CD4-positive, alpha-beta T cell treated with Interleukin-2 at 100 ng/mL for 4 hours (primary cell): ENCODE results near the gene PSMF1.

ENCODE experiments used
- DNase-seq: peaks from one replicate; pipeline ENCODE4 v3.0.0-alpha.2; 2020; ENCODE audit warnings: low spot score

The PSMF1 gene

GRCh38 chr20:1190847-1191246, 72.4 kb downstream of the PSMF1 start:
- DNase-seq, result no peak

- no peak for DNase-seq
These were observed 72.9 kb downstream of the PSMF1 start for GRCh38 chr20:1191299-1191698.

GRCh38 chr20:1195226-1195625, 76.8 kb downstream of the PSMF1 start:
- DNase-seq, result no peak

DNA sequence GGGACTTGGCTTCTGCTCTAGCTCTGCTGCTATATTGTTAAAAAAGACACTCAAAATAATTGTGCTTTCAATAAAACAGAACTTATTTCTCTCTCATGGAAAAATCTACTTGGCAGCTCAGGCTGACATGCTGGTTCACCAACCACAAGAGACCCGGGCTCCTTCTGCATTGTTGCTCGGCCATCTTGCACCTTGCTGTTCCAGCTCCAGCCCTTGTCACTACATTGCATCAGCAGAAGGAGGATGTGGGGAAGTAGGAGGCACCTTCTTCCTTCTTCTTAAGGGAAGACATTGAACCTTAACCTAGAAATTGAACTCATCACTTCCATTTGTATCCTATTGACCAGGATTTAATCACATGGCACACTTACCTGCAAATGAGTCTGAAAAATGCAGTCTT, 78.2 kb downstream of the PSMF1 start:
- no peak for DNase-seq

DNA sequence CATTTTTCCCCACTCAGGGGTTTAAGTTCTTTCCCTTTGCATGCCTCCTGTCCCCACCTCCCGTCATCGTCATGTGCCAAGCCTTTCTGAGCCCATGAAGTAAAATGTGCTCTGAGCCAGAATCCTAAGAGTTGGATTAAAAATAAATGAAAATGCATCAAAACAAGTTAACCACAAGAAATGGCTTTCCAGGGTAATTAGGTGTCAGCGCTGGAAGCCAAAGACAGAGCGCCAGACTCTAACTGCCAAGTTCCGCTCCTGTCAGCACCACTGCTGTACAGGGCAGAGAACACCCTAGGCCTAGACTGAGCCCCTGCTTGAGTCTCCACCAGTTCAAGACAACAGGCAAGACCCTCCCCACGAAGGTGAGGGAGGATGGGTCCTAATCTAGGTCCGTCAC, 79.4 kb downstream of the PSMF1 start:
- no peak for DNase-seq

DNA sequence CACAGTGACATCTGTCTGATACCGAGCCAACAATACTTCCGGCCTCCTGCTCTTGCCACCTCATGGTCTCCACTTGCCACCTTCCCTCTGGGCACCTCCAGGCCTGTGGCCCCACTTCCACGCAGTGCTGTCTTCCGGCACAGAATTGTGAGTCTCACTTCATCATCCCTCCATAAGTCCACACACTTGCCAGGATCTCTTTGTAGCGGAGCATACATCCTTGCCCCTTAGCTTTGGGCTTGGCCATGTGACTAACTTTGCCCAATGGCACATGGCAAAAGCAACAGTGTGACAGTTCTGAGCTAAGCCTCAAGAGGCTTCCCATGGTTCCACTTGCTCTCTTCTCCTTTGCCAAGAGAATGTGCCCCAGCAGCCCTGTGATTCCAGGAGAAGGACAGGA, 80.3 kb downstream of the PSMF1 start:
- DNase-seq, result no peak

DNA sequence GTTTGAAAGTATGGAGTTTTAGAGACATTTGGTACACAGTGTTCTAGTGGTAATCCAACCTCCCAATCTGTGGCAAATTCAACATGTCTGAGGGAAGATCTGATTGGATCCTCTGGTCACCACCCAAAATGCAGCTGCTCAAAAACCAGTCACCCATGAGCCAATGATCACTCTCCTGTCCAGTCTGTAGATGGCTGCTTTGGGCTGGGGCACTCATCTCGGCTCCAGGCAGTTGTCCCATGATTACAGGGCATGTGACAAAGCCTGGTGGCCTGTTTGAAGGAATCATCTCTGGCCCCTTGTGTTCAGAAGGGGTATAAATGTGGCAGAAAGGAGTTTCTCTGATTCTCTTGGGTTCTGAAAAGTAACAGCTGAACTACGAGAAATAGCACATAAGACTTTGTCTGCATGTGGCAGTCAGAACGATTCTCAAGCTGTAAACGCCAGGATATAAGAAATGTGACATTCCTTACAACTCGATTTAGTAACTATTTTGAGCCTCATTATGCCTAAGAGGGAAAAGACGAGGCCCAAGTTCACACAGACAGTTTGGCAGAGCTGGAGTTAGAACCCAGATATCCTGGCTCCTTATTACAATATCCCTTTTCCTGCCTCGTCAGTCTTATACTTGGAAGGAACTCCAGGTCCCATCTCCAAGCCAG, 80.9 kb downstream of the PSMF1 start:
- no peak for DNase-seq

GRCh38 chr20:1199964-1200363, 81.6 kb downstream of the PSMF1 start:
- DNase-seq, result no peak

DNA sequence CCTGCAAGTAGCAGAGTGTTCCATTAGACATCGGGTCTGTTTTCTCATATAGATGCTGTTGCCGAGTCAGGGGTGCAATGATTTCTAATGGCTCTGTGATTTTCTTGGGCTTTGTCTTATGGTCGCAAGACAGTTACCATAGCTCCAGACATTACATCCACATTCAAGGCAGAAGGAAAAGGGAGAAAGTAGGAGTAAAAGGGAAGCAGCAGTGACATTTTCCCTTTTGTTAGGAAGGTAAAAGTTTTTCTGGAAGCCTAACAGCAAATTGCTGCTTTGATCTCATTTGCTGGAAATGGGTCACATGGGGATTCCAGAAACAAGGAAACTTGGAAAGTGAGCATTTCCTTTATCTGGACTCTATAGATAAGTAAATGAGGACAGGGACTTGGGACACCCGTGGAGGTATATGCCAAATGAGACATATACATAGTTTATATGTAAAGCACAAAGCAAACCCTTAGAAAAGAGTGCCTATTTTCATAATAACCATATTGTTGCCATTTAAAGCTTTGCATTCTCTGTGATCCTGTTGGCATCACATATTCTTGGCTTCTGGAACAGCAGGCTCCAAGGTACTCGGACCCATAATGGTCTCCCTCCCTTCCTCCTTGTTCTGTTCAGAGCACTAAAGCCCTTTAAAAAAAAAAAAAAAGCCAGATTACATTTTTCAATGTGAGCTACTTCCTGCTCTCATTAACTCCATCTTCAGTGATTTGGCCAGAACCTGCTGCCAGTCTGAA, 84.5 kb downstream of the PSMF1 start, which contains the start of gene C20orf202:
TSS of gene C20orf202 (plus strand) at position 693 of the 743 bp plus-strand sequence. CDS start 132 bp downstream, outside the sequence.
- DNase-seq, result no peak

DNA sequence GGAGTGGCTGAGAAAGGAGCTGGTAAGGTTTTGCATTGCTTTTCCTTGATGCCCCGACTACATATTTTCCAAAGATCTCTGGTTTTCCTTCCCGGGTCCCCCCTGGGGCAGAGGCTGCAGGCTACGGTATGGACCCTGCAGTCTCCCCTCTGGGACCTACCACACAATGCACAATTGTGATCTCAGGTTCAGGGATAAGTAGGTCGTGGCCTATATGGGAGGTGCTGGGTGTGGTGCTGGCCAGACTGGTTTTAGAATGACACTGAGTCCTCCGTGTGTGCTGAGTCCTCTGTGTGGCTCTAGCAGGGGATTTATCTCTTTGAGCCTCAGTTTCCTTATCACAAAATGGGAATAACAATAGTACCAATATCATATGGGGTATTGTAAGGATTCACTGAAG, 85.2 kb downstream of the PSMF1 start:
- DNase-seq, result no peak

DNA sequence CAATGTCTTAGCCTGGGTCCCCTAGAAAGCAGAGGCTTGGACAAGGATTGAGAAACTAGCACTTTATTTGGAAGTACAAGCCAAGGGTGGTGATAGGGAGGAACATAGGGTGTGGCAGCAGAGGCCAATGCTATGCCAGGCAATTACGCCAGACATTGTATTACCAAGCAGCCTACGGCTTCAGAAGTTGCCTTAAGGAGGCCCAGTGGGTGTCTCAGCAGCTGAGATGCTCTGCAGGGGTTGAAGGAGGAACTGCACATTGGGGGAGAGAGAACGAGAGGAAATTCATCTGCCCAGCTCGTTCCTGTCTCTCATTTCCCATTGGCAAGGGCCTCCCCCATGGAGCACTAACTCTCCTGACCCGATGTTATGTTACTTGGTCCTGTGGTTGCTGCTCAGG, 85.7 kb downstream of the PSMF1 start:
- DNase-seq, result no peak

DNA sequence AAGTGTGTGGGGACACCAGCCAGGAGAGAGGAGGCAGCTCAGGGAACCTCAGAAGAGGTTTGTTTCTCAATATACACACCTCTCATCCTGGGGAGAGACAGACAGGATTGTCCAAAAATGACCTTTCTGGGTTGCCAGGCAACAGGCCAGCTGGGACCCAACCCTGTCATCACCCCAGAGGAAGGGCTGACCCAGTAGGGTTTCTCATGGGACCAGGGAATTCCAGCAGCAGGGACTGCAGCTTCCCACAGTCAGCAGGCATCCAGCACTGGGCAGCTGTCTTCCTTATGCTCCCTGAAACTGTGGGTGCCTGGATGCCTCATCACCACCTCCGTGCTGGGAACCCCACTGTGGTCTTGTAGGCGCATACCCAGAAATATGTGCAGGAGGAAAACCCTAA, 86.2 kb downstream of the PSMF1 start:
- no peak for DNase-seq

GRCh38 chr20:1205802-1206201, 87.4 kb downstream of the PSMF1 start:
- DNase-seq, result no peak

GRCh38 chr20:1206366-1207148, 88.2 kb downstream of the PSMF1 start:
- no peak for DNase-seq

GRCh38 chr20:1207293-1207878, 89.0 kb downstream of the PSMF1 start:
- DNase-seq, result no peak

GRCh38 chr20:1209447-1210387, 91.3 kb downstream of the PSMF1 start:
- DNase-seq, result no peak

GRCh38 chr20:1210501-1210900, 92.1 kb downstream of the PSMF1 start:
- no peak for DNase-seq

- DNase-seq, result no peak
These were observed 93.6 kb downstream of the PSMF1 start for GRCh38 chr20:1212023-1212422.

- DNase-seq, result peak; percentile 70
These were observed 94.4 kb downstream of the PSMF1 start for GRCh38 chr20:1212607-1213396.

DNA sequence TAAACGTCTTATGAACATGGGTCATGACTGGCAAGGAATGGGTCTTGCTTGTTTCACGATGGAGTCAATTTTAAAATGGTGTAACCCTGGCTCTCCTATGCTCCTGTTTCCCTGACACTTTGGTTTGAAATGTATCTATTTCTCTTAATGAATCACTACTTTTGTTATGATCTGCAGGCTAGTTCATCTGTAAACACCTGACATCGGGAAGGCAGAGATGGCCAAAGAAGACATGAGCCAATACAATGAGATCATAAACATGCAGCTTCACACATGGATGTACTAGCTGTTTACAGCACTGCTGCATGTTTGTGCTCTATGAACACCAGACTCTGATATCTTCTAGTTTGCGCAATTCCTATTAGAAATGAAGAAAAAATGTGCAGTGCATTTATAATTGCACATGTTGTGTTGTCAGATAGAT, 96.4 kb downstream of the PSMF1 start:
- no peak for DNase-seq
